ENCODE measurements around the gene PIP4K2A.
"Not testable (repeated sequence)": the region's sequence is repeated elsewhere in the genome, so short reads cannot be mapped to it uniquely, and the experiment has no call there.

The PIP4K2A gene

DNA sequence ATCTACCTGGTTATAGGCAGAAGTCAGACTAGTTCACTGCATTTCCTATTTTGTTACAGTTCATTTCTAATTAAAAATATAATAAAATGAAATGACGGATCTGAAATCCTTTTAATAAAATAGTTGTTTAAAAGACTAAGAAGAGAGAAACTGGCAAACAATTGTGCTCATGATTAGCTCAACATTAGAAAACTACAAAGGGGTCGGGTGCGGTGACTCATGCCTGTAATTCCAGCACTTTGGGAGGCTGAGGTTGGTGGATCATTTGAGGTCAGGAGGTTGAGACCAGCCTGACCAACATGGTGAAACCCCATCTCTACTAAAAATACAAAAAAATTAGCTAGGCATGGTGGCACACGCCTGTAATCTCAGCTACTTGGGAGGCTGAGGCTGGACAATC, 27.3 kb upstream of the PIP4K2A start:
- not testable (repeated sequence) for H3K36me3 ChIP-seq (ENCODE audit: control insufficient read depth in 1 of 2, insufficient read depth in 2 of 2, low read length in 2 of 2); H3K27me3 ChIP-seq (ENCODE audit: control insufficient read depth in 1 of 2, insufficient read depth in 2 of 2, low read length in 2 of 2); H3K9ac ChIP-seq (ENCODE audit: low read depth in 1 of 2, low read length in 2 of 2); H3K4me3 ChIP-seq (ENCODE audit: low read depth in 1 of 2, low read length in 2 of 2); H3K27ac ChIP-seq (ENCODE audit: low read depth, low read length); H3K4me1 ChIP-seq (ENCODE audit: control insufficient read depth in 1 of 2, insufficient read depth in 2 of 2, low read length in 2 of 2); H3K9me3 ChIP-seq (ENCODE audit: control insufficient read depth in 1 of 2, low read length in 2 of 2)

DNA sequence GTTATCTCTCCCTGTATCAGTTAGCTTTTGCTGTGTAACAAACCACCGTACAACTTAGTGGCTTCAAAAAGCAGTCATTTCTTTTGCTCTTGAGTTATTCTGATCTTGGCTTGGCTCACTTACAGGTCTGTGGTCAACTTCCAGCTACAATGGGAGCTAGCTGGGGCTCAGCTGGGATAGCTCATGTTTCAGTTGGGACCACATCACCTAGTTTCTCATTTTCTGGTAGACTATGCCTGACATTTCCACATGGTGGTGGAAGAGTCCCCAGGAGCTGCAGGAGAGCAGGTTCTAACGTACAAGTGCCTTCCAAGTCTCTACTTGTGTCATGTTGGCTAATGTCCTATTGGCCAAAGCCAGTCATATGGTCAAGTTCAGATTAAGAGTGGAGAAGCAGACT, 25.8 kb upstream of the PIP4K2A start:
- H3K4me1 ChIP-seq (ENCODE audit: control insufficient read depth in 1 of 2, insufficient read depth in 2 of 2, low read length in 2 of 2) = no peaks in the 10 kb centered on the region
- no peak overlapping the region for H3K27ac ChIP-seq (ENCODE audit: low read depth, low read length)
- H3K9ac ChIP-seq (ENCODE audit: low read depth in 1 of 2, low read length in 2 of 2) = no peak overlapping the region
- no peak overlapping the region for H3K4me3 ChIP-seq (ENCODE audit: low read depth in 1 of 2, low read length in 2 of 2)
- no peaks in the 10 kb centered on the region for H3K36me3 ChIP-seq (ENCODE audit: control insufficient read depth in 1 of 2, insufficient read depth in 2 of 2, low read length in 2 of 2)
- no peaks in the 10 kb centered on the region for H3K9me3 ChIP-seq (ENCODE audit: control insufficient read depth in 1 of 2, low read length in 2 of 2)
- H3K27me3 ChIP-seq (ENCODE audit: control insufficient read depth in 1 of 2, insufficient read depth in 2 of 2, low read length in 2 of 2) = no peaks in the 10 kb centered on the region

DNA sequence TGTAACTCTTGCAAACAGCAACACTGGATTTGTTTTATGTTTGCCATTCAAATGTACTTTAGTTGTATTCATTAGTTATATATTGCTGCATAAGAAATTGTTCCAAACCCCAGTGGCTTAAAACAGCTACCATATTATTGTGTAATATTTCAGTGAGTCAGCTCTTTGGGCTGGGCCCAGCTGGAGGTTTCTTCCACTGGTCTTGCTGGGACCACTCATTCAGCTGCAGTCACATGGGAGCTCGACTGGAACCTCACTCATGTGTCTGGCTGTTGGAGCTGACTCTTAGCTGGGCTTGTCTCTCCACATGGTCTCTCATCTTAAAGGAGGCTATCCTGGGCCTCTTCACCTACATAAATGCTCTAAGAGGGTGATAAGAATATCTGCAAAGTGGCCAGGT, 23.2 kb upstream of the PIP4K2A start:
- Histone ChIP-seq H3K4me3 (ENCODE audit: low read depth in 1 of 2, low read length in 2 of 2) (no peak overlapping the region), H3K9me3 (ENCODE audit: control insufficient read depth in 1 of 2, low read length in 2 of 2) (no peaks in the 10 kb centered on the region), H3K9ac (ENCODE audit: low read depth in 1 of 2, low read length in 2 of 2) (no peak overlapping the region), H3K27me3 (ENCODE audit: control insufficient read depth in 1 of 2, insufficient read depth in 2 of 2, low read length in 2 of 2) (no peaks in the 10 kb centered on the region), H3K4me1 (ENCODE audit: control insufficient read depth in 1 of 2, insufficient read depth in 2 of 2, low read length in 2 of 2) (no peaks in the 10 kb centered on the region), H3K27ac (ENCODE audit: low read depth, low read length) (no peak overlapping the region), H3K36me3 (ENCODE audit: control insufficient read depth in 1 of 2, insufficient read depth in 2 of 2, low read length in 2 of 2) (no peaks in the 10 kb centered on the region)

- H3K9ac ChIP-seq (ENCODE audit: low read depth in 1 of 2, low read length in 2 of 2) = no peak overlapping the region
- no peak overlapping the region for H3K4me3 ChIP-seq (ENCODE audit: low read depth in 1 of 2, low read length in 2 of 2)
- H3K27ac ChIP-seq (ENCODE audit: low read depth, low read length) = no peak overlapping the region
- H3K36me3 ChIP-seq (ENCODE audit: control insufficient read depth in 1 of 2, insufficient read depth in 2 of 2, low read length in 2 of 2) = no peaks in the 10 kb centered on the region
- H3K9me3 ChIP-seq (ENCODE audit: control insufficient read depth in 1 of 2, low read length in 2 of 2) = no peaks in the 10 kb centered on the region
- no peaks in the 10 kb centered on the region for H3K4me1 ChIP-seq (ENCODE audit: control insufficient read depth in 1 of 2, insufficient read depth in 2 of 2, low read length in 2 of 2)
- H3K27me3 ChIP-seq (ENCODE audit: control insufficient read depth in 1 of 2, insufficient read depth in 2 of 2, low read length in 2 of 2) = no peaks in the 10 kb centered on the region
Measured at GRCh38 chr10:22736134-22736533, 21.8 kb upstream of the PIP4K2A start.

DNA sequence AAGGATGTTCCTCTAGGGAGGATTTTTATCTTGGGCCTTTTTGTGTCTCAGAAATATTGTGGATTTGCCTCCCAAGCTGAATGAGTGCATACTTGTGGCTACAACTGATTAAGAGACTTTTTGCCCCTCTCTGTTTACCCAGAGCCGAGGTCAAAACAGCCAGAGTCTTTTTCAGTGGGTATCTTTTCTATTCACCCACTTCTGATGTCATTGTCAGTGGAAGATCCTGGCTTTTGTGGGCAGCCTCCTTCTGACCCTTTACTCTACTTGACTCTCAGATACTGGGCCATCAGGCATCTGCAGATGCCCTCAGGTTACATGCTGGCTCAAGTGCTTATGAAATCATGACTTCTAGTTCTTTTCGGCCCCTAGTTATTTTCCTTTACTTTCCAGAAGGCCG, 19.6 kb upstream of the PIP4K2A start:
- H3K27me3 ChIP-seq (ENCODE audit: control insufficient read depth in 1 of 2, insufficient read depth in 2 of 2, low read length in 2 of 2) = no peaks in the 10 kb centered on the region
- H3K4me3 ChIP-seq (ENCODE audit: low read depth in 1 of 2, low read length in 2 of 2) = no peak overlapping the region

GRCh38 chr10:22727663-22728062, 13.3 kb upstream of the PIP4K2A start:
- Histone ChIP-seq H3K36me3 (ENCODE audit: control insufficient read depth in 1 of 2, insufficient read depth in 2 of 2, low read length in 2 of 2) (no peaks in the 10 kb centered on the region), H3K9me3 (ENCODE audit: control insufficient read depth in 1 of 2, low read length in 2 of 2) (no peaks in the 10 kb centered on the region), H3K27ac (ENCODE audit: low read depth, low read length) (no peak overlapping the region), H3K4me3 (ENCODE audit: low read depth in 1 of 2, low read length in 2 of 2) (no peak overlapping the region), H3K4me1 (ENCODE audit: control insufficient read depth in 1 of 2, insufficient read depth in 2 of 2, low read length in 2 of 2) (peaks cover 0 to 4% of the 10 kb centered on the region in 2 donors), H3K9ac (ENCODE audit: low read depth in 1 of 2, low read length in 2 of 2) (no peak overlapping the region), H3K27me3 (ENCODE audit: control insufficient read depth in 1 of 2, insufficient read depth in 2 of 2, low read length in 2 of 2) (no peaks in the 10 kb centered on the region)

More for the DNA sequence above, 19.6 kb upstream of the PIP4K2A start:
- Histone ChIP-seq H3K9ac (ENCODE audit: low read depth in 1 of 2, low read length in 2 of 2) (no peak overlapping the region), H3K9me3 (ENCODE audit: control insufficient read depth in 1 of 2, low read length in 2 of 2) (no peaks in the 10 kb centered on the region), H3K27ac (ENCODE audit: low read depth, low read length) (no peak overlapping the region), H3K4me1 (ENCODE audit: control insufficient read depth in 1 of 2, insufficient read depth in 2 of 2, low read length in 2 of 2) (no peaks in the 10 kb centered on the region), H3K36me3 (ENCODE audit: control insufficient read depth in 1 of 2, insufficient read depth in 2 of 2, low read length in 2 of 2) (no peaks in the 10 kb centered on the region)

GRCh38 chr10:22727112-22727511, 12.7 kb upstream of the PIP4K2A start:
- no peak overlapping the region for H3K4me3 ChIP-seq (ENCODE audit: low read depth in 1 of 2, low read length in 2 of 2)
- H3K27me3 ChIP-seq (ENCODE audit: control insufficient read depth in 1 of 2, insufficient read depth in 2 of 2, low read length in 2 of 2) = no peaks in the 10 kb centered on the region
- peaks cover 0 to 4% of the 10 kb centered on the region in 2 donors for H3K4me1 ChIP-seq (ENCODE audit: control insufficient read depth in 1 of 2, insufficient read depth in 2 of 2, low read length in 2 of 2)
- H3K36me3 ChIP-seq (ENCODE audit: control insufficient read depth in 1 of 2, insufficient read depth in 2 of 2, low read length in 2 of 2) = no peaks in the 10 kb centered on the region
- no peak overlapping the region for H3K27ac ChIP-seq (ENCODE audit: low read depth, low read length)
- no peaks in the 10 kb centered on the region for H3K9me3 ChIP-seq (ENCODE audit: control insufficient read depth in 1 of 2, low read length in 2 of 2)
- no peak overlapping the region for H3K9ac ChIP-seq (ENCODE audit: low read depth in 1 of 2, low read length in 2 of 2)

GRCh38 chr10:22724773-22725172, 10.4 kb upstream of the PIP4K2A start:
- no peaks in the 10 kb centered on the region for H3K36me3 ChIP-seq (ENCODE audit: control insufficient read depth in 1 of 2, insufficient read depth in 2 of 2, low read length in 2 of 2)
- no peaks in the 10 kb centered on the region for H3K27me3 ChIP-seq (ENCODE audit: control insufficient read depth in 1 of 2, insufficient read depth in 2 of 2, low read length in 2 of 2)
- no peak overlapping the region for H3K4me3 ChIP-seq (ENCODE audit: low read depth in 1 of 2, low read length in 2 of 2)
- H3K9me3 ChIP-seq (ENCODE audit: control insufficient read depth in 1 of 2, low read length in 2 of 2) = no peaks in the 10 kb centered on the region
- peaks cover 0 to 4% of the 10 kb centered on the region in 2 donors for H3K4me1 ChIP-seq (ENCODE audit: control insufficient read depth in 1 of 2, insufficient read depth in 2 of 2, low read length in 2 of 2)
- no peak overlapping the region for H3K9ac ChIP-seq (ENCODE audit: low read depth in 1 of 2, low read length in 2 of 2)
- H3K27ac ChIP-seq (ENCODE audit: low read depth, low read length) = no peak overlapping the region

- H3K9me3 ChIP-seq (ENCODE audit: control insufficient read depth in 1 of 2, low read length in 2 of 2) = no peaks in the 10 kb centered on the region
- H3K4me1 ChIP-seq (ENCODE audit: control insufficient read depth in 1 of 2, insufficient read depth in 2 of 2, low read length in 2 of 2) = peaks cover 0 to 4% of the 10 kb centered on the region in 2 donors
- no peak overlapping the region for H3K9ac ChIP-seq (ENCODE audit: low read depth in 1 of 2, low read length in 2 of 2)
- no peak overlapping the region for H3K27ac ChIP-seq (ENCODE audit: low read depth, low read length)
- no peaks in the 10 kb centered on the region for H3K36me3 ChIP-seq (ENCODE audit: control insufficient read depth in 1 of 2, insufficient read depth in 2 of 2, low read length in 2 of 2)
- H3K27me3 ChIP-seq (ENCODE audit: control insufficient read depth in 1 of 2, insufficient read depth in 2 of 2, low read length in 2 of 2) = no peaks in the 10 kb centered on the region
- H3K4me3 ChIP-seq (ENCODE audit: low read depth in 1 of 2, low read length in 2 of 2) = no peak overlapping the region
Measured at GRCh38 chr10:22723783-22724182, 9.4 kb upstream of the PIP4K2A start.

DNA sequence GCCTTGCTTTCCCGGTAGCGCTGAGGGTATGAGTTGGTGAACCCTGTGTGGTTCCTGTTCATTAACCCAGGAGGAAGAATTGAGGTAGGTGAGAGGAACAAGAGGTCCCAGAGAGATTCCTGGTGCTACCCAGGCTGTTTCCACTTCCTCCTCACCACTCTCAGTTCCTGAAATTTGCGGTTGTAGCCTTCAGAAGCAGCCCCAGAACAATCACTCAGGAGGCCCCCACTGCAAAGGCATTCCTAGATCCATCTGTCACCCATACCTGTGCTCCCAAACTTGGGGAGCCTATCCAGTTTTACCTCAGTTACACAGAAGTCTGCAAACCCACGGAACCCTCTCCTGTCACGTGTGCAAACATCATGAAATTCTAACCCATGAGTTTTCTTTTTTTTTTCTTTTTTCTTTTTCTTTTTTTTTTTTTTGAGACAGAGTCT, 9.0 kb upstream of the PIP4K2A start:
- Histone ChIP-seq H3K9ac (ENCODE audit: low read depth in 1 of 2, low read length in 2 of 2) (no peak overlapping the region), H3K4me1 (ENCODE audit: control insufficient read depth in 1 of 2, insufficient read depth in 2 of 2, low read length in 2 of 2) (peaks cover 0 to 4% of the 10 kb centered on the region in 2 donors), H3K27ac (ENCODE audit: low read depth, low read length) (no peak overlapping the region), H3K4me3 (ENCODE audit: low read depth in 1 of 2, low read length in 2 of 2) (no peak overlapping the region), H3K9me3 (ENCODE audit: control insufficient read depth in 1 of 2, low read length in 2 of 2) (no peaks in the 10 kb centered on the region), H3K36me3 (ENCODE audit: control insufficient read depth in 1 of 2, insufficient read depth in 2 of 2, low read length in 2 of 2) (no peaks in the 10 kb centered on the region), H3K27me3 (ENCODE audit: control insufficient read depth in 1 of 2, insufficient read depth in 2 of 2, low read length in 2 of 2) (no peaks in the 10 kb centered on the region)

GRCh38 chr10:22722626-22723169, 8.3 kb upstream of the PIP4K2A start:
- no peak overlapping the region for H3K4me3 ChIP-seq (ENCODE audit: low read depth in 1 of 2, low read length in 2 of 2)
- H3K36me3 ChIP-seq (ENCODE audit: control insufficient read depth in 1 of 2, insufficient read depth in 2 of 2, low read length in 2 of 2) = no peaks in the 10 kb centered on the region
- H3K27me3 ChIP-seq (ENCODE audit: control insufficient read depth in 1 of 2, insufficient read depth in 2 of 2, low read length in 2 of 2) = no peaks in the 10 kb centered on the region
- no peak overlapping the region for H3K9ac ChIP-seq (ENCODE audit: low read depth in 1 of 2, low read length in 2 of 2)
- H3K27ac ChIP-seq (ENCODE audit: low read depth, low read length) = no peak overlapping the region
- no peaks in the 10 kb centered on the region for H3K9me3 ChIP-seq (ENCODE audit: control insufficient read depth in 1 of 2, low read length in 2 of 2)
- peaks cover 0 to 4% of the 10 kb centered on the region in 2 donors for H3K4me1 ChIP-seq (ENCODE audit: control insufficient read depth in 1 of 2, insufficient read depth in 2 of 2, low read length in 2 of 2)
